ENCODE data around the gene LAMA2.
"Not testable (repeated sequence)": the region's sequence is repeated elsewhere in the genome, so short reads cannot be mapped to it uniquely, and the experiment has no call there.

Gene LAMA2

DNA sequence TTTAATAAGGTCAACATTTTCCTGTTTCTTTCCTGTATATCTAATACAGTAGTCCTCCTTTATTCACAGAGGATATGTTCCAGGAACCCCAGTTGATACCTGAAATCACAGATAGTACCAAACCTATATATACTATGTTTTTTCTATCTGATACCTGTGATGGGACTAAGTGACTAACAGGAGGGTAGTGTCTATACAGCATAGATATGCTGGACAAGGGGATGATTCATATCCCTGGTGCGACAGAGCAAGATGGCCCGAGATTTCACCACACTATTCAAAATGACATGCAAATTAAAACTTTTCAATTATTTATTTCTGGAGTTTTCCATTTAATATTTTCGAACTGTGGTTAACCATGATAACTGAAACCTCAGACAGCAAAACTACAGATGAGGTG is 281.1 kb downstream of the LAMA2 start:
- DNase-seq (ENCODE audit: low spot score): no peak
- in situ Hi-C loops (cut with MboI; ENCODE audit: low pct_unique_long_range_greater_than_20kb, low sequenced_read_pairs, unreplicated experiment): no loop called here
- TF ChIP-seq, protein P1, sequence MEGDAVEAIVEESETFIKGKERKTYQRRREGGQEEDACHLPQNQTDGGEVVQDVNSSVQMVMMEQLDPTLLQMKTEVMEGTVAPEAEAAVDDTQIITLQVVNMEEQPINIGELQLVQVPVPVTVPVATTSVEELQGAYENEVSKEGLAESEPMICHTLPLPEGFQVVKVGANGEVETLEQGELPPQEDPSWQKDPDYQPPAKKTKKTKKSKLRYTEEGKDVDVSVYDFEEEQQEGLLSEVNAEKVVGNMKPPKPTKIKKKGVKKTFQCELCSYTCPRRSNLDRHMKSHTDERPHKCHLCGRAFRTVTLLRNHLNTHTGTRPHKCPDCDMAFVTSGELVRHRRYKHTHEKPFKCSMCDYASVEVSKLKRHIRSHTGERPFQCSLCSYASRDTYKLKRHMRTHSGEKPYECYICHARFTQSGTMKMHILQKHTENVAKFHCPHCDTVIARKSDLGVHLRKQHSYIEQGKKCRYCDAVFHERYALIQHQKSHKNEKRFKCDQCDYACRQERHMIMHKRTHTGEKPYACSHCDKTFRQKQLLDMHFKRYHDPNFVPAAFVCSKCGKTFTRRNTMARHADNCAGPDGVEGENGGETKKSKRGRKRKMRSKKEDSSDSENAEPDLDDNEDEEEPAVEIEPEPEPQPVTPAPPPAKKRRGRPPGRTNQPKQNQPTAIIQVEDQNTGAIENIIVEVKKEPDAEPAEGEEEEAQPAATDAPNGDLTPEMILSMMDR (IDR thresholded peaks at IDR 0.05; ENCODE audit: extremely low read depth, insufficient read depth, missing control alignments): no peak

DNA sequence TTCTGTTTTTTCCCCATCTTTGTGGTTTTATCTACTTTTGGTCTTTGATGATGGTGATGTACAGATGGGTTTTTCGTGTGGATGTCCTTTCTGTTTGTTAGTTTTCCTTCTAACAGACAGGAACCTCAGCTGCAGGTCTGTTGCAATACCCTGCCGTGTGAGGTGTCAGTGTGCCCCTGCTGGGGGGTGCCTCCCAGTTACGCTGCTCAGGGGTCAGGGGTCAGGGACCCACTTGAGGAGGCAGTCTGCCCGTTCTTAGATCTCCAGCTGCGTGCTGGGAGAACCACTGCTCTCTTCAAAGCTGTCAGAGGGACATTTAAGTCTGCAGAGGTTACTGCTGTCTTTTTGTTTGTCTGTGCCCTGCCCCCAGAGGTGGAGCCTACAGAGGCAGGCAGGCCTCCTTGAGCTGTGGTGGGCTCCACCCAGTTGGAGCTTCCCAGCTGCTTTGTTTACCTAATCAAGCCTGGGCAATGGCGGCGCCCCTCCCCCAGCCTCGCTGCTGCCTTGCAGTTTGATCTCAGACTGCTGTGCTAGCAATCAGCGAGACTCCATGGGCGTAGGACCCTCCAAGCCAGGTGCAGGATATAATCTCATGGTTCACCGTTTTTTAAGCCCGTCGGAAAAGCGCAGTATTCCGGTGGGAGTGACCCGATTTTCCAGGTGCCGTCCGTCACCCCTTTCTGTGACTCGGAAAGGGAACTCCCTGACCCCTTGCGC is 289.5 kb downstream of the LAMA2 start:
- DNase-seq (ENCODE audit: low spot score); in situ Hi-C loops (cut with MboI; ENCODE audit: low pct_unique_long_range_greater_than_20kb, low sequenced_read_pairs, unreplicated experiment): not testable (repeated sequence)

DNA sequence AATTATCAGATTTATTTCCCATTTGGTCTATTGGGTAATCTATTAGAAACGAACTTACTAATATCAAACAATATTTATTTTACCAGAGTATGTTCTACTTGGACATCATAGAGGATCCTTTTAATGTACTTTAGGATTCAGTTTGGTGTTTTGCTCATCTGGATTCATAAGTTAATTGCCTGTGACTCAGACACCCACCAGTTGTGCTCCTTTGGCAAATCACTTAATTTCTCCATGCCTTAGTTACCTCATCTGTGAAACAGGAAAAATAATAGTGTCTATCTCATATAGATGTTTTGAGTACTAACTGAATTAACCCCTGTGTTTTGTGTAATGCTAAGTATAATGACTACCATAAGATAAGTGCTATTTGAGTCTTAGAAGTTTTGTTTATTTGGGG is 292.1 kb downstream of the LAMA2 start:
- DNase-seq (ENCODE audit: low spot score): no peak
- in situ Hi-C loops (cut with MboI; ENCODE audit: low pct_unique_long_range_greater_than_20kb, low sequenced_read_pairs, unreplicated experiment): no loop called here
- TF ChIP-seq, protein P1 (IDR thresholded peaks at IDR 0.05; ENCODE audit: extremely low read depth, insufficient read depth, missing control alignments): no peak

DNA sequence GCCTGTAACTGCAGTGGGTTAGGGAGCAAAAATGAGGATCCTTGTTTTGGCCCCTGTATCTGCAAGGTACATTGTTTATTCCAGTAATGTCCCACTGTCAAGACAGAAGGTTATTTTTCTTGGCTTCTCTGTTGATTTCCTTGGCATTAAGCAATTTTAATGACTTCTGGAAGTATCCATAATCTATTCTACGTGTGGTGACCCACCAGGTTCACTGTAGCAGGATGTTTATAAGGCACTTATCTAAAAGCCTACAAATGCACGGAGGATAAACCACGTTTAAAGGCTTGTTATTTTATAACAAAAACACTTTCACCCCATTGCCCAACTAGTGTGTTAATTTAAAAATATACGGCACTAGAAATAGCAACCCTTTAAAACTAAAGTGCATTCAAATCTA is 294.9 kb downstream of the LAMA2 start:
- no peak for DNase-seq (ENCODE audit: low spot score)
- in situ Hi-C loops (cut with MboI; ENCODE audit: low pct_unique_long_range_greater_than_20kb, low sequenced_read_pairs, unreplicated experiment): no loop called here
- TF ChIP-seq, protein P1 (IDR thresholded peaks at IDR 0.05; ENCODE audit: extremely low read depth, insufficient read depth, missing control alignments): no peak

DNA sequence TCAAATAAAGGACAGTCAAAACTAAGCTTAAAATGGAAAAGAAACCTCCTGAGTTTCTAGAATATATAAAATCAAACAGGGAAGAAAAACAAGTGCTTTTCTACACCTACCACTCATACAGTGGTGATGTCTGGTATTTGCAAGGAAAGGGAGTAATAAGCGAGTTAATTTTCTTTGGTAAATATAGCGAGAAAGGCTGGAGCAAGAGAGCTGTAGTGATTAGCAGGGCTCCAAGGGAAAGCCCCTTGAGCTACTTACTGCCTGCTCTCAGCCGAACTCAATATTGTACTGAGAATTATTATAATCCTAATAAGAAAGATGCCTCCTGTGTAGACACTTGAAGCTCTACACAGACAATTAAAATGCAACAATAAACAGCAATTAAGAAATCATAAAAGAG is 296.3 kb downstream of the LAMA2 start:
- in situ Hi-C loops (cut with MboI; ENCODE audit: low pct_unique_long_range_greater_than_20kb, low sequenced_read_pairs, unreplicated experiment): no loop called here
- no peak for DNase-seq (ENCODE audit: low spot score)
- TF ChIP-seq, protein P1 (IDR thresholded peaks at IDR 0.05; ENCODE audit: extremely low read depth, insufficient read depth, missing control alignments): no peak

DNA sequence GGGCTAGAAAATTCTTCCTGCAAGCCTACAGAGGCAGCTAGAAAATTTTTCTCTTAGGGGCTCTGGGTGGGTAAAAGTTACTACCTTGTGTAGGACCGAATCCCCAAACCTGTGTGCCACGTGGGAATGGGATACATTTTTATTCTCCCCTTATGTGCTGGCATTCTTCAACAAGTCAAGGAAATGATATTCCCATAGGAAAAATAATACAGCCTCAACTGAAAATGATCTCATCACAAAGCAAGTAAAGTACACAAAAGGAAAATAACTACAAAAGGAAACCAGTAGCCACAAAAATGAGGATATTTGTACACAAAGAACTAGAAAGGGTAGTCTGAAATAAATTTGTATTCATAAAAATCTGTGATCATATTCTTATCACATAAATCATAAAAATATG is 298.1 kb downstream of the LAMA2 start:
- TF ChIP-seq, protein P1 (IDR thresholded peaks at IDR 0.05; ENCODE audit: extremely low read depth, insufficient read depth, missing control alignments): no peak
- no peak for DNase-seq (ENCODE audit: low spot score)
- in situ Hi-C loops (cut with MboI; ENCODE audit: low pct_unique_long_range_greater_than_20kb, low sequenced_read_pairs, unreplicated experiment): no loop called here

DNA sequence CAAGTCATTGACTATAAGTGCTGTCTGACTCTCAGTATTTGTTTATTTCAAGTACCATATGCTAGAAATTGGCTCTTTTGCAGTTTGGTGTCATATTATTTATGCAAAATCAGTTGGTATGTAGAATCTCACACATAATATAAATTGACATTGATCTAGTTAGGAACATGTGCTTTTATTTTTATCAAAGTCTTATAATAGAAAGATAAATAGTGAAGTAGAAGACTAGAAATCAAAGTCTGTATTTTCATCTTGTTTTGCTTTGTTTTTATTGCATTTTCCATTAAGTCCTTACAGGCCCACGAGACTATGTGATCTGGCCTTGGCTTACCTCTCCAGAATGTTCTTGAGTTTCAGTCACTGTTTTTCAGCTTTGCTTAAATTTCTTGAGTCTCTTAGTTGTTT is 300.3 kb downstream of the LAMA2 start:
- TF ChIP-seq, protein P1 (IDR thresholded peaks at IDR 0.05; ENCODE audit: extremely low read depth, insufficient read depth, missing control alignments): no peak
- no peak for DNase-seq (ENCODE audit: low spot score)
- in situ Hi-C loops (cut with MboI; ENCODE audit: low pct_unique_long_range_greater_than_20kb, low sequenced_read_pairs, unreplicated experiment): no loop called here
